HK-2 (cell line): ENCODE measurements around the gene NEUROD2.

Experiments used
- DNase-seq: peaks from one replicate; pipeline ENCODE4 v3.0.0-alpha.2; 2018; ENCODE audit not compliant: unreplicated experiment

The NEUROD2 gene

DNA sequence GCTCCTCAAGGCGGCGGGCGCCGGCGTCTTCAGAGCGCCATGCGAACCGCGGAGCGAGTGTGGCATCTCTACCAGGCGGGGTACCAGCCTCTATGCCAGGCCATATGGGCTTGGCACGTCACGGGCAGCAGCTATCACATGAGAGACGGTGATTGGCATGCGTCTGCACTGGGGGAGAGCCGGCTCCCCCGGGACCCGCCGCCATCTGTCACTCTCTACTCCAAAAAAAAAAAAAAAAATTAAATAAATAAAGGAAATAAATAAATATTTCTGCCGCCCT, at the start of gene NEUROD2:
TSS of gene NEUROD2 (minus strand) at position 70 of the 280 bp plus-strand sequence. CDS start 1,321 bp downstream, outside the sequence.
- DNase-seq = no peak

DNA sequence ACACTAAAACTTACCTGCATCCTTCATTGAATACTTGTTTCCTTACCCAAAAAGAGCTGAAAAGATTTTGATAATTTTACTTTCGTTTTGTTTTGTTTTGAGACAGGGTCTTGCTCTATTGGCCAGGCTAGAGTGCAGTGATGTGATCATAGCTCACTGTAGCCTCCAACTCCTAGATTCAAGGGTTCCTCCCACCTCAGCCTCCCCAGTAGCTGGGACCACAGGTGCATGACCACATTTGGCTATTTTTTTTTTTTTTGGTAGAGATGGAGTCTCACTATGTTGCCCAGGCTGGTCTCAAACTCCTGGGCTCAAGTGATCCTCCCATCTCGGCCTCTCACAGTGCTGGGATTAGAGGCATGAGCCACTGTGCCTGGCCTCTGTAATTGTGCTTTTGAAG, 47.4 kb upstream of the NEUROD2 start:
- DNase-seq = no peak

DNA sequence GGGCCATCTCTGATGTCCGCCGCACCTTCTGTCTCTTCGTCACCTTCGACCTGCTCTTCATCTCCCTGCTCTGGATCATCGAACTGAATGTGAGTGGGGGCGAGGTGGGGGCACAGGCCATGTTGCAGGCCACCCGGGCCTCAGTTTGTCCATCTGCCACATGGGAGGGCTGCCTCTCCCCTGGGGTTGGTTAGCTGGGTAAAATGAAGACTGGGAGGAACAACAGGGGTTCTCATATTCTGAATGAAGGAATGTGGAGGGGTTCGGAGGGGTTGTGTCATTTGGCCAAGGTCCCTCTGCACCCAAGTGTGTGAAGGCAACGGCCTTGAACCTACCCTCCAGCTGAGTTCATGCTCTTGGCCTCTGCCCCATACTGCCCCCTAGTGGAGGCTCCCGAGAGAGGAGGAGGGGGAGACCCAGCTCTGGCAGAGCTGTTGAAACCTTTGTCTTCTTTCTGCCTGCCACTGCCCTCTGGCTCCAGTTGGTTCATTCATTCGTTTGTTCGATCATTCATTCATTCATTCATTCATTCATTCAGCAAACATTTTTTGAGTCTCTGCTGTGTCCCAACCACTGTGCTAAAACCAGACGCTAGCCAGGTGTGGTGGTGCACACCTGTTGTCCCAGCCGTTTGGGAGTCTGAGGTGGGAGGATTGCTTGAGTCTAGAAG, 46.1 kb upstream of the NEUROD2 start:
- peak; percentile 55 for DNase-seq

- DNase-seq = no peak
These were observed 45.6 kb upstream of the NEUROD2 start for GRCh38 chr17:39653316-39653661.

GRCh38 chr17:39652587-39653315, 45.0 kb upstream of the NEUROD2 start:
- DNase-seq = no peak

DNA sequence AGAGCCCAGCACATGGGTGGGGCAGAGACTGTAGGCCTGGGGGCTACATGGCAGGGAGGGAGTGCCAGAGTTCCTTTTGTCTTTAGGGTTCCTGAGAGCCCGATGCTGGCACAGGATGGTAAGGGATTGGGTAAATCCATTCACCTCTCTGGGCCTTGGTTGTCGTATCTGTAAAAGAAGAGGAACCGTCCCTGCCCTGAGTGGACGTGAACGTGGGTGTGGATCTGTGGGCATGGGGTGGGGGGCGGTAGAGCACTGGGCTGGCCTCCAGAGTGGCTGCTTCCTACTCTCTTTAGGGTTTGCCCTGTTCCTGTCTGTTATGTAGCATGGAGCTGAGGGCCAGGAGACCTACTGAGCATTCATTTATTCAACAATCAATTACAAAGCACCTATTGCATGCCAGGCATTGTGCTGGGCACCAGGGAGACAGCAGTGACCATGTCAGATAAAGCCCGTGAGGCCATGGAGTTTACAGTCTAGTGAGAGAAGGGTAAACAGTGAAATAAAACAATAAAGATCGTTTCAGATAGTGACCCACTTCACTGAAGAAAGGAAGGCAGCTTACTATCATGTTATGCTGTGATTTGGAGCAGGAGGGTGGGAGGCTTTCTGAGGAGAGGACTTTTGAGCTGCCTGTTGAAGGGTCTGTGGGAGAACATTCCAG, 44.3 kb upstream of the NEUROD2 start:
- DNase-seq = no peak

DNA sequence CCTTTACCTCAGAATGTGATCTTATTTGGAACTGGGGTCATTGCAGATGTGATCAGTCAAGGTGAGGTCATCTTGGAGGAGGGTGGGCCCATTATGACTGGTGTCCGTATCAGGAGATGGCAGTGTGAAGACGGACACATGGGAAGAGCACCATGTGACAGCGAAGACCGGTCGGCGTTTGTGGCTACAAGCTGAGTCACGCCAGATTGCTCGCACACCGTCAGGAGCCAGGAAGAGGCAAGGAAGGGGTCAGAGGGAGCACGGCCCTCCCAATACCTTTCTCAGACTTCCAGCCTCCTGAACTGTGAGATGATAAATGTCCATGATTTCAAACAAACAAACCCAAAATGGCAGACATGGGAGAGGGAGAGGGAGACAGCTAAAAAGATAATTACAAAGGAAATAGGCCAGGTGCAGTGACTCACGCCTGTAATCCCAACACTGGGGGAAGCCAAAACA, 42.4 kb upstream of the NEUROD2 start:
- DNase-seq = no peak

GRCh38 chr17:39648616-39649366, 41.1 kb upstream of the NEUROD2 start:
- DNase-seq = no peak

- no peak for DNase-seq
These were observed 39.5 kb upstream of the NEUROD2 start for GRCh38 chr17:39647256-39647655.

DNA sequence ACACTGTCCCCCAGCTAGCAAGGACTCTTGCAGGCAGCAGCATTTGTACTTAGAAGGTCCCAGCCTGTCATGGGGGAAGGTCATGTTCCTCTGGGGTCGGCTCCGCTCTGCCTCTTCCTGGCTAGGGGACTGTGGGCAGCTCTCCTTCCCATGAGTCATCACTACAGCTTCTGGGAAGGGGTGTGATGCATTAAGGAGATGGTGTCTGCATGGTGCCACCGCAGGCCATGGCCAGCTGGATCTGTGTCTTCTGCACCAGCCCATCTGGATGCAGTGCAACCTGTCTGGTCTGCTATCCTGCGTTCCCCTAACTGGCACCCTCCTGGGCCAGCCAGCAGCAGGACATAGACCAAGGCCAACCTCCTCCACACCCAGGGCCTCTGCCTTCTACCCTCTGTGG, 35.6 kb upstream of the NEUROD2 start:
- no peak for DNase-seq

DNA sequence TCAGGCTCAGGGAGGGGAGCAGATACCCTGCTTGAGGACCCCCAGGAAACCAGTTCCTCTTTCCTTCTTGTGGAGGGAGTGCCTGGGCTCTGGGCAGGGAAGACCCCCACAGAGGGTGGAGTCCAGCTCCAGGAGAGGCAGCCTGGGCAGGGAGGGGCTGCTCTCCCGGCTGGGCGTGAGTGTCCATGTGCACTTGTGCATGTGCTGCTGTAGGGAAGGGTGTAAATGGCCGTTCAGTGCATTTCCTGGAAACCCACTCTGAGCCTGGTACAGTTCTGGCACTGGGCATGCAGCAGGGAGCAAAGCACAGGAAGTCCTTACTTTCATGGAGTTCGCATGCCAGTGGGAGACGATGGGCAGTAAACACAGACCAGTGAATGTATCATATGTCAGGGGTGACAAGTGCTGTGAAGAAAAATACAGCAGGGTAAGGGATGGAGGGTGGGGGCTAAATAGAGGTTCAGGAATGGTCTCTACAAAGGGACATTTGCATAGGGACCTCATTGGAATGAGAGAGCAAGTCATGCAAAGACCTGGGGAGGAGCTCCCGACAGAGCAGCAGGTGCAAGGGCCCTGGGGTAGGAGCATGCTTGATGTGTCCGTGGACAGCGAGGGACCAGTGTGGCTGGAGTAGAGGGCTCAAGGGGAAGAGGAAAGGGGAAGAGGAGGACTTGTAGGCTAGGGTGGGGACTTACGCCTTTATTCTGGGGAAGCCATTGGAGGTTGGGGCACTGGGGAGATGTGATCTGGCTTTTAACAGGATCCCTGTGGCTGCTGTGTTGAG, 34.8 kb upstream of the NEUROD2 start:
- no peak for DNase-seq

DNA sequence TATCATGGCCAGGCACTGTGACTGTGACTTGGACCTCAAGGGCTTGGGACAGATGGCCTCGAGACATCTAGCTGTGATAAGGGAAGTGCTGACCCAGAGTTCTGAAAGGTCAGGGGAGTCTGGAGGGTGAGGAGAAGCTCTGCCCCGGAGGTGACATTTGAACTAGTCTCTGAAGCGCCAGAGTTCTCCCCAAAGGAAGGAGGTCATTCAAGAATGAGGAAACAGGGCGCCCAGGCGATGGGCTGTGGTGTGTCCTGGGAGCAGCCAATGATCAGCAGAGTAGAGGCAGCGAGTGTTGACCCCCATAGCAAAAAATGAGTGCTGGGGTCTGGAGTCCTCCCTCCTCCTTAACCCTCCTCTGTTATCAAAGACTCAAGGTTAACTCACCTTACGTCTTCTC, 34.2 kb upstream of the NEUROD2 start:
- DNase-seq = no peak

- no peak for DNase-seq
These were observed 33.4 kb upstream of the NEUROD2 start for GRCh38 chr17:39641097-39641496.

- DNase-seq = no peak
These were observed 32.9 kb upstream of the NEUROD2 start for GRCh38 chr17:39640591-39641031.

- no peak for DNase-seq
These were observed 32.1 kb upstream of the NEUROD2 start for GRCh38 chr17:39639566-39640458.

DNA sequence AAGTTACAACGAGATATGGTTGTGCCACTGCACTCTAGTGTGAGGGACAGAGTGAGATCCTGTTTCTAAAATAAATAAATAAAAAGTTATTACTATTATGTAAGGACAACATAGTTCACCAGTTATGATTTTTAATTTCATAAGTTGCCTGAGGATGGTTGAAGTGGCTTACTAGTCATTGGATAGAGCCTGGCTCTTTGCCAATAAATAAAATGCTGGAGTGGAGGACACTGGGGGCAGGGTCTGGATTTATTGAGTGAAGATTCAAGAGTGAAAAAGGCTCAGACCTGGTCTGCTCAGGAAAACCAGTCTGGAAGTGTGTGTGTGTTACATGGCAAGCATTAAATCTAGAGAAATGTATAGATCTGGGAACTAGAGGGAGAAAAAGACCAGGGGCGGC, 31.3 kb upstream of the NEUROD2 start:
- no peak for DNase-seq

- no peak for DNase-seq
These were observed 30.6 kb upstream of the NEUROD2 start for GRCh38 chr17:39638317-39638716.

DNA sequence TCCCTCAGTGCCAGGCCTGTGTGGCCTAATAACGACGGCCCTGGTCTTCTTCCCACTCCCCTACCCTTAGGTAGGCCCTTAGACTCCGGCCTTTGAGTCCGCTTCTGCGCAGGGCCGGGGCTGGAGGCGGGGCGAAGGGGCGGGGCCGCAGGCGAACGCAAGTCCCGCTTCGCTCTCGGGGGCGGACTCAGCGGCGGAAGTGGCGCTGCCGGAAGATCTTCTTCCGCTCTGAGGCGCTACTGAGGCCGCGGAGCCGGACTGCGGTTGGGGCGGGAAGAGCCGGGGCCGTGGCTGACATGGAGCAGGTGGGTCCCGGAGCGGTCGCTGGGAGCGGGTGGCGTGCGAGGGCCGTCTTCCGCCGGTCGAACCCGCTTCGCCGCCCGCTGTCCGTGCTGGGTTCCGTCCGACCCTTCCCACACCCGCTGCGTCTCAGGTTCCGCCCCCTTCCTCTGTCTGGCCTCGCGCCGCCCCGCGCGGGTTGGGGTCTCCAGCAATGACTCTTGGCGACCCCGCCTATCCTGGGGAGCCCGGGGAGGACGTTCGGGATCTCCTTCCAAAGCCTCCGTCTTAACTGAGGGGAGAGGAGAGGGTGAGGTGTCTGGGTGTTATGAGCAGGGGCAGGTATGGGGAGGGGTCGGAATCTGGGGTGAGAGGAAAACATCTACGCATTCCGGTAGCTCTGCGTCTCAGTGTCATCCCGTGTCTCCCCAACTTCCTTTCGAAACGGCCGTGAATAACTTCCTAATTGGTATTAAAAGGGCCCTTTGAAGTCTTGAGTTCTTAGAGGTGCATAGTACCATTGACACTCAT, 29.4 kb upstream of the NEUROD2 start, which contains the start of gene STARD3:
TSS of gene STARD3 (plus strand) at position 218 of the 810 bp plus-strand sequence. CDS start 16,388 bp downstream, outside the sequence.
- peak; percentile 87 for DNase-seq

- no peak for DNase-seq
These were observed 28.8 kb upstream of the NEUROD2 start for GRCh38 chr17:39636587-39636926.
